ENCODE data around the gene HIP1.
"Not testable (repeated sequence)": the region's sequence is repeated elsewhere in the genome, so short reads cannot be mapped to it uniquely, and the experiment has no call there.

The HIP1 gene

DNA sequence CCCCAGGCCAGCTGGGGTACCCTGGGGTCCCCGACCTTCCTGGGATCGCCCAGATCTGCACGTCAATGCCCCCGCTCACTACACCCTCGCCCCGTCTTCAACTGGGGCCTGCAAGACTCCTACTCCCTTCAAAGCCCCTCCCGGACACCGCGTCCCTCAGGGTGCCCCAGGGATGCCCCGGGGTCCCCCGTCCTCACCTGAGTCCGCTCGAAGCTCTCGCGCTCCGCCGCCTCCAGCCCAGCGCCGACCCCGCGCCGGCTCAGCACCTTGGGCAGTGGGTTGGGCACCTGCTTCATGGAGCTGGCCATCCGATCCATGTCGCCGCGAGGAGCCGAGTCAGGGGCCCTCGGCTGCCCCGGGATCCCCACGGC is at the start of gene HIP1:
HIP1 (minus strand) TSS at position 338 of the 371 bp plus-strand sequence; CDS start at position 317, 21 bp downstream.
- DNase-seq (ENCODE audit: low read depth, low spot score): no peak

GRCh38 chr7:75788154-75788847 is 49.6 kb upstream of the HIP1 start:
- DNase-seq (ENCODE audit: low read depth, low spot score): not testable (repeated sequence)

DNA sequence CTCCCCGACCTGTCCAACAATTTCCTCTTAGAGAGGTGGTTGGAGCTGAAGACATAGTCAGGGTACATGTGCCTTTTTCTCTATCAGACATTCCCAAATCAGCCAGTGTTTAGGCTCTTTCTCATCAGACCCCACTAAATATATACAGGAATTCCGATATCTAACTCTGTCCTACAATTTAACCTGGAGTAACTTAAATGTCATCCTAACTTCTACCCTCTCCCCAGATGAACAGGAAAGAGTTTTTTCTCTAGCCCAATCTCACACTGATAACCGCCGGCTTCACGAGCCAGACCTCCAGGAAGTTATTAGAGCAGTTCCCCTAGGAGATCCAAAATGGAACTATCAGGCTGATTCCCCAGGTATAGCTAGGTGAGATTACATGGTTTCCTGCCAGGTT is 44.3 kb upstream of the HIP1 start:
- DNase-seq (ENCODE audit: low read depth, low spot score): not testable (repeated sequence)

DNA sequence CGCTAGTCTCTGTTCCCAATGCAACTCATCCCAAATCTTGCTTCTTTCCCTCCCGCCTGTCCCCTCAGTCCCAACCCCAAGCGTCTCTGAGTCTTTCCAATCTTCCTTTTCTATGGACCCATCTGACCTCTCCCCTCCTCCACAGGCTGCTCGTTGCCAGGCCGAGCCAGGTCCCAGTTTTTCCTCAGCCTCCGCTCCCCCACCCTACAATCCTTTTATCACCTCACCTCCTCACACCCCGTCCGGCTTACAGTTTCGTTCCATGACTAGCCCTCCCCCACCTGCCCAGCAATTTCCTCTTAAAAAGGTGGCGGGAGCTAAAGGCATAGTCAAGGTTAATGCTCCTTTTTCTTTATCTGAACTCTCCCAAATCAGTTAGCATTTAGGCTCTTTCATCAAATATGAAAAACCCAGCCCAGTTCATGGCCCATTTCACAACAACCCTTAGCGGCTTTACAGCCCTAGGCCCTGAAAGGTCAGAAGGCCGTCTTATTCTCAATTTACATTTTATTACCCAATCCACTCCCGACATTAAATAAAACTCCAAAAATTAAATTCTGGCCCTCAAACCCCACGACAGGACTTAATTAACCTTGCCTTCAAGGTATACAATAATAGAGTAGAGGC is 42.0 kb upstream of the HIP1 start:
- DNase-seq (ENCODE audit: low read depth, low spot score): not testable (repeated sequence)

GRCh38 chr7:75779516-75779915 is 40.8 kb upstream of the HIP1 start:
- not testable (repeated sequence) for DNase-seq (ENCODE audit: low read depth, low spot score)

DNA sequence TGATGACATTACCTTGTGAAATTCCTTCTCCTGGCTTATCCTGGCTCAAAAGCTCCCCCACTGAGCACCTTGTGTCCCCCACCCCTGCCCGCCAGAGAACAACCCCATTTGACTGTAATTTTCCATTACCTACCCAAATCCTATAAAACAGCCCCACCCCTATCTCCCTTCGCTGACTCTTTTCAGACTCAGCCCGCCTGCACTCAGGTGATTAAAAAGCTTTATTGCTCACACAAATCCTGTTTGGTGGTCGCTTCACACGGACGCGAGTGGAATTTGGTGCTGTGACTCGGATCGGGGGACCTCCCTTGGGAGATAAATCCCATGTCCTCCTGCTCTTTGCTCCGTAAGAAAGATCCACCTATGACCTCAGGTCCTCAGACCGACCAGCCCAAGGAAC is 40.3 kb upstream of the HIP1 start:
- DNase-seq (ENCODE audit: low read depth, low spot score): not testable (repeated sequence)

DNA sequence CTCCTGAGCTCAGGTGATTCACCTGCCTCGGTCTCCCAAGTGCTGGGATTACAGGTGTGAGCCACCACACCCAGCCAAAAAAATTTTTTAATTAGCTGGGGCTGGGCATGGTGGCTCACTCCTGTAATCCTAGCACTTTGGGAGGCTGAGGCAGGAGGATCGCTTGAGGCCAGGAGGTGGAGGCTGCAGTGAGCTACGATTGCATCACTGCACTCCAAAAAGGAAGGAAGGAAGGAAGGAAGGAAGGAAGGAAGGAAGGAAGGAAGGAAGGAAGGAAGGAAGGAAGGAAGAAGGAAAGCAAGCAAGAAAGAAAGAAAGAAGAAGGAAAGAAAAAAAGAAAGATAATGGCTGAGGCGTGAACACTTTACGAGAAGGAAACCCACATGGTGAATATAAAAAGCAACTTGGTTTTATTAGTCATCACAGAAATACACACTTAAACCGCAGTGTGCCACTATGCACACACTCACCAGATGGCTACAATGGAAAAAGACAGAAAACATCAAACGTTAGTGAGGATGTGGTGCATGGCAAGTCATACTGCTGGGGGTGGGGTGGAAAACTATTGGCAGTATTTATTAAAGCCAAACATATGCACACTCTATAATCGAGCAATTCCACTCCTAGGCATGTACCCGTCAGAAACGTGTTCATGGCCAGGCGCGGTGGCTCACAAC is 37.7 kb upstream of the HIP1 start:
- no peak for DNase-seq (ENCODE audit: low read depth, low spot score)

DNA sequence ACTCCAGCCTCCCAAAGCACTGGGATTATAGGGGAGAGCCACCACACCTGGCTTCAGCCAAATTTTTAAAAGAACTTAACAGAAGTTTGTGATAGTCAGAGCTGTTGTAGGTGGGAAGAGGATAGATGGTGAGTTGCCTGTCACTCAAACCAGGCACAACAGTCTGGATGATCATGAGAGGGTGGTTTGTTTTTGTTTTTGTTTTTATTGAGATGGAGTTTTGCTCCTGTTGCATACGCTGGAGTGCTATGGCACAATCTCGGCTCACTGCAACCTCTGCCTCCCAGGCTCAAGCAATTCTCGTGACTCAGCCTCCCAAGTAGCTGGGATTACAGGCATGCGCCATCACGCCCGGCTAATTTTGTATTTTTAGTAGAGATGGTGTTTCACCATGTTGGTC is 35.2 kb upstream of the HIP1 start:
- DNase-seq (ENCODE audit: low read depth, low spot score): not testable (repeated sequence)

DNA sequence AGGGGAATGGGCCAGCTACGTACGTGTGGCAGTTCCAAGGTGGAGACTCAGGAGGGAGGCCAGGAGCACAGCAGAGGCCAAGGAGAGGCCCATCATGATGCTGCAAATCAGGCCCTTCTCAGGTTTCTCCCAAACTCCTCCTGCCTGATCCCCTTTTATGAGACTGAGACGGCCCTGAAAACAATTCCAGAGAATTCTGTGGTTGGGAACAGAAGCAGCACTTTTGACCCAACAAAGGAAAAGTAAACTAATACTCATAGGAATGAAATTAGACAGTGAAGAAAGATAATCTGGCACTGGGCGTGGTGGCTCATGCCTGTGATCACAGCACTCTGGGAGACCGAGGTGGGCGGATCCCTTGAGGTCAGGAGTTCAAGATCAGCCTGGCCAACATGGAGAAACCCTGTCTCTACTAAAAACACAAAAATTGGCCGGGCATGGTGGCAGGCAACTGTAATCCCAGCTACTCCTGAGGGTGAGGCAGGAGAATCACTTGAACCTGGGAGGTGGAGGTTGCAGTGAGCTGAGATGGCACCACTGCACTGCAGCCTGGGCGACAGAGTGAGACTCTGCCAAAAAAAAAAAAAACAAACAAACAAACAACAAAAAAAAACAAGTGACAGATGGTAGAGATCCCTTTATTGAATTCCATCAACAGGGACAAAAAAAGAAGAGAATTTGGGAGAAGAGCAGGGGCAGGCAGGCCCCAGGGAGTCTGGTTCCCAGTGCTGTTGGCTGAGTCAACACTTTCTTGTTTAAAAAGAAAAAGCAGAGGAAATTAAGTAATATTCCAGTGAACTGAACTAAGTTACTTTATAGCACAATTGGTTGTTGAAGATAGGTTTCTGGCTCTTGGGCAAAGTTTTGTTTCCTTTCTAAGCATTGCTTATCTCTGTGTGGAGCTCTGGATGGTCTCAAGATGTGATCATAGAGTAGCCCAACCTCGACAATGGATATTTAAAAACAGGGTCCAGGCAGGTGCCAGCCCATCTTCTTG is 33.6 kb upstream of the HIP1 start, which contains the start of gene CCL26:
CCL26 (minus strand) TSS at position 131 of the 997 bp plus-strand sequence; CDS start at position 96, 35 bp downstream.
- DNase-seq (ENCODE audit: low read depth, low spot score): no peak

DNA sequence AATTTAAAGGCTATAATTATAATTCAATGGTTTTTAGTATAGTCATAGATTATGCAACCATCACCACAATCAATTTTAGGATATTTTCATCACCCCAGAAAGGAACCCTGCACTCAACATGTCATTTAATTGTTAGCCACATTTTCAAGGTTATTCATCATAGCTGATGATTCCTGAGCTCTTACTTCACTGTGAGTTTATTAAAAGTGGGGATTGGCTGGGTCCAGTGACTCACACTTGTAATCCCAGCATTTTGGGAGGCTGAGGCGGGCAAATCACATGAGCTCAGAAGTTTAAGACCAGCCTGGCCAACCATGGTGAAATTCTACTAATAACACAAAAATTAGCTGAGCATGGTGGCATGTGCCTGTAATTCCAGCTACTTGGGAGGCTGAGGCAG is 32.5 kb upstream of the HIP1 start:
- DNase-seq (ENCODE audit: low read depth, low spot score): no peak

DNA sequence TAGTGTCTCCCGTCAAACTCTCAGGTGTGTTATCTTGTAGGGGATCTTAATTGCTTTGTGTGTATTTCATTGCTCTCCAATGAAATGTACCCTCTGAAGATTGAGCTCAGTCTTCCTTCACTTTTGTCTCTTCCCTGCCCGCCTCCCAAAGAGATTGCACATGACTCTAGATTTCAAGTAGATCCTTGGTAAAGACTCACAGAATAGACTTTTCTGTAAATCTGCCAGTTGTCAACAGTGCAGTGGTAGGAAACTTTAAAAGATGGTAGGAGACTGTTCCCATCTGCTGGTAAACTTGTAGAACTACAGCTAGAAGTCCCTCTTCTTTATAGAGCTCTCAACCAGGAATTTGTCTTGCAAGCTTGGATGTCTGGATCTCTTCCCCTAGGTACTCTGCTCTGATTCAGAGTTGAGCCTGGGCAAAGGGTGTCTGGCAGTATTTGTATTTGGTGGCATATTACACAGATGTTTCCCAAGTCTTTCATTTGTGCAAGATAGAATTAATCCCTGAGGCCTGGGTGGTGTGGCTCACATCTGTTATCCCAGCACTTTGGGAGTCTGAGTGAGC is 23.7 kb upstream of the HIP1 start:
- no peak for DNase-seq (ENCODE audit: low read depth, low spot score)

- DNase-seq (ENCODE audit: low read depth, low spot score): not testable (repeated sequence)
Observed at GRCh38 chr7:75761801-75762200, 23.1 kb upstream of the HIP1 start.

DNA sequence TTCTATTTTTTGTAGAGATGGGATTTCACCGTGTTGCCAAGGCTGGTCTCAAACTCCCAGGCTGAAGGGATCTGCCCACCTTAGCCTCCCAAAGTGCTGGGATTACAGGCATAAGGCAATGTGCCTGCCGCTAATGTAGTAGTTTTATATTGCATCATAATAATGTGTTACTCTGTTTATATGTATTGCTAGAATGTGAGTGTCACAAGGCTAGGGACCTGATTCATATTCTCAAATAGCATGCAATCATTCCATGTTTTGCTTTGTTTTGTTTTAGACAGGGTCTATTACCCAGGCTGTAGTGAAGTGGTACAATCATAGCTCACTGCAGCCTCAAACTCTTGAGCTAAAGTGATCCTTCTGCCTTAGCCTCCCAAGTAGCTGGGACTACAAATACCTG is 19.8 kb upstream of the HIP1 start:
- DNase-seq (ENCODE audit: low read depth, low spot score): no peak

DNA sequence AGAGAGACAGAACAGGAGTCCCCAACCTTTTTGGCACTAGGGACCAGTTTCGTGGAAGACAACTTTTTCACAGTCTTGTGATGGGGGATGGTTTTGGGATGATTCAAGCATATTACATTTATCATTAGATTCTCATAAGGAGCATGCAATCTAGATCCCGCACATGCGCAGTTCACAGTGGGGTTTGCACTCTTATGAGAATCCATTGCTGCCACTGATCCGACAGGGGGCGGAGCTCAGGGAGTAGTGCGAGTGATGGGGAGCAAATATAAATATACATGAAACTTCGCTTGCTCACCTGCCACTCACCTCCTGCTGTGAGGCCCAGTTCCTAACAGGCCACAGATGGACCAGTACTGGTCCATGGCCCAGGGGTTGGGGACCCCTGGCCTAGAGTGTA is 19.1 kb upstream of the HIP1 start:
- no peak for DNase-seq (ENCODE audit: low read depth, low spot score)

DNA sequence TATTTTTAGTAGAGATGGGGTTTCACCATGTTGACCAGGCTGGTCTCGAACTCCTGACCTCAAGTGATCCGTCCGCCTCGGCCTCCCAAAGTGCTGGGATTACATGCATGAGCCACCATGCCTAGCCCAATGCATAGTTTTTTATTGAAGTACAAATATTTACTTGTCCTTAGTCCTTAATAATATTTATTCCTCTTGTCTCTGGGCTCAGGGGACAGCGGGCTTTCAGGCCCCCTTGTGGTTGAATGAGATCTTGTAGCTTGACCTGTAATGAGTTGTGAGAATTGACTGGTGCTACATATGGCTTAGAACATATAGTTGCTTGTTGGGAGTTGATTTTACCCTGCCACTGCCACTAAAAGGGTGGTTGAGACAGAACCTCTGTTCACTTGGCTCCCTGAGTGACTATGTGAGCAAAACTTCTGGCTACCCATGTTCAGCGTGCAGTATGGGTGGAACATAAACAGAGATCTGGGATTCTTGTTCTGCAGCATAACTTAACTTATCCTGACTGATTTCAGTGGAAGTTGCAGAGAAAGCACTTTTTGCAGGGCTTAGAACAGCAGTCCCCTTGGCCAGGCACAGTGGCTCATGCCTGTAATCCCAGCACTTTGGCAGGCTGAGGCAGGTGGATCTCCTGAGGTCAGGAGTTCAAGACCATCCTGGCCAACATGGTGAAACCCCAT is 18.4 kb upstream of the HIP1 start:
- DNase-seq (ENCODE audit: low read depth, low spot score): no peak

DNA sequence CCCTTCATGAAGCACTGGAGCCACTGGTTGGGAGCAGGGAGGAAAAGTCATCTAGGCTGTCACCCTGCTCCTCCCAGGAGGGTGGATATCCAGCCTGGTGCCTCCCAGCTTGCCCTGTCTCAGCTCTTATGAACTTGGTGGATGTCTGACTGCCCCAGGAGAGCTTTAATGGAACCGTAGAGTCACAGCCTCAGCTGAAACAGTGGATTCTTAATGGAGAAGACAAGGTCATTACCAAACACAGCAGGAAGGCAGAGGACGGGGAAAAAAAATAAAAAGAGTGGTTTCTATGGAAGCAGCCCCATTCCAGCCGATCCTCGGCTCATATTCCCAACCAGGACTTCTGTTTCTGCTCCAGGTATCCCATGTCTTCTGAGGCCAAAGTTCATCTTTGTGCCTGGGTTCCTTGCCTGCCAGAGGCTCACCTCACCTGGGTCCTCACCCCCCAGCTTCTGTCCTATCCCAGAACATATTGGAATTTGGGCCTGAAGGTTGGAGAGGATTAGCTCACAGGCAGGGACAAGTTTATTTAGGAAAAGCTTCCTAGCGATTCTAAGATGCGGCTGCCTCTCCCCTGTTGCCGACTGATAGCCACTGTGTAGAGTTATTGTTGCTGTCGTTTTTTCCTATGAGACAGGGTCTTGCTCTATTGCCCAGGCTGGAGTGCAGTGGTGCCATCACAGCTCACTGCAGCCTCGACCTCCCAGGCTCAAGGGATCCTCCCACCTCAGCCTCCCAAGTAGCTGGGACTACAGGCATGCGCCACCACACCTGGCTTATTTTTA is 17.7 kb upstream of the HIP1 start:
- DNase-seq (ENCODE audit: low read depth, low spot score): no peak

GRCh38 chr7:75743455-75743859 is 4.7 kb upstream of the HIP1 start:
- no peak for DNase-seq (ENCODE audit: low read depth, low spot score)

- DNase-seq (ENCODE audit: low read depth, low spot score): no peak
Observed at GRCh38 chr7:75740846-75741497, 2.2 kb upstream of the HIP1 start.
